Occipital lobe (tissue), 2 donors: ENCODE measurements around the gene RAP1GAP. TPM values are rescaled to one million over a fixed set of nuclear protein-coding genes. Genes with fewer than 3 reads are reported as not detected.

Source experiments
- DNase-seq: peaks from one replicate; lab custom pipeline; 2025; lab: John Stamatoyannopoulos, UW
- total RNA-seq: library from RNA; depleted of rRNA; stranded (reverse); fragments of >200 nt; gene quantifications from one replicate; pipeline ENCODE4 v1.2.3, GENCODE V29; 2014

The RAP1GAP gene
- total RNA-seq, 1 donor from 2014 or later: 26.4 TPM

- DNase-seq: no peak
Measured at GRCh38 chr1:21662426-21663247, 6.5 kb downstream of the RAP1GAP start.

GRCh38 chr1:21661886-21662285 lies 7.3 kb downstream of the RAP1GAP start:
- no peak for DNase-seq

DNA sequence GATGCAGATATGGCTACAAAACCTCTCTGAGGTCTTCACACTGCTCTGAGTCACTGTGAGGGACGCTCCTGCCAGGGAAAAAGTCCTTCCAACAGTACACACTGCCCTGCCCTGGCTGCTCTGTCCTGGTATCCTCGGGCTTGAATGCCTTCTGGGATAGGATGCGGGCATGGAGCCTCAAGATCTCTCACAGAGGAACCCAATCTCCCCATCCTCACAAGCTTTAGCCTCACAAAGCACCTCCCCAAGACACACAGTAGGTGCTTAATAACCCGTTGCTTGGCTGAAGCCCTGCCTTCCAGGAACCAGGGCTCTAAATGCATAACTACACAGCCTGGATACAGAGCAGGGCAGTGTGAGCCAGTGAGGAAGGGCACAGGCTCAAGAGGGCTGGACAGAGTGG lies 9.2 kb downstream of the RAP1GAP start:
- no peak for DNase-seq

GRCh38 chr1:21659099-21659923 lies 9.8 kb downstream of the RAP1GAP start:
- DNase-seq: peak; percentile 52

DNA sequence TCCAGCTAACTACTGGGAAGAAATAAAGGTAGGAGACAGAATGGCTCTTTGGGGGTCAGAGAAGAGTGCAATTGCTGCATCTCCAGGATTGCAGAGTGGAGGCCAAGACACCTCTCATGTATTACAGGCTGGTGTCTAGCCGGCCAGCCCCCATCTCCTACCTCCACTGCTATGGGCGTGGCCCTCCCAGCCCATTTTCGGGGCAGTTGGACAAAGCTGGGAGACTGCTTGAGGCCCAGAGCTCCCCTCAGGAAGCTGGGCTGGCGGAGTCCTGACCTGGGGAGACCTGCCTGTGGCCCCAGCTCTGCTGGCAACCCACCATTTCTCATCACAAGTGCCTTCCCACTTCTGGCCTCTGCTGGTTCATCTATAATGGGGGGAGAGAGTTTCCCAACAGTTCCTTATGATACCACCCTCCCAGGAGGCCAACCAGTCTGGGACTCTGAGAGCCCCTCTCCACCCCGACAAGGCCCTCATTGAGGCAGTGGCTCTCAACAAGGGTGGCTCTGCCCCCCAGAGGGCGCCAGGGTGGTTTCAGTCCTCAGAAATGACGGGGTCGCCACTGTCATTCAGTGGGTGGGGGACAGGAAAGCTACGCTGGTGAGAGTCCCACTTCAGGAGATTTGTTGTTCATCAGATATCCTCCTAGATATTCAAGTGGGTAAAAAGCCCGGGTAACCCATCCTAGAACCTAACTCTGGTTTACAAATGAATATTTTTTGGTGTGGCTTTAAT lies 11.5 kb downstream of the RAP1GAP start:
- no peak for DNase-seq

DNA sequence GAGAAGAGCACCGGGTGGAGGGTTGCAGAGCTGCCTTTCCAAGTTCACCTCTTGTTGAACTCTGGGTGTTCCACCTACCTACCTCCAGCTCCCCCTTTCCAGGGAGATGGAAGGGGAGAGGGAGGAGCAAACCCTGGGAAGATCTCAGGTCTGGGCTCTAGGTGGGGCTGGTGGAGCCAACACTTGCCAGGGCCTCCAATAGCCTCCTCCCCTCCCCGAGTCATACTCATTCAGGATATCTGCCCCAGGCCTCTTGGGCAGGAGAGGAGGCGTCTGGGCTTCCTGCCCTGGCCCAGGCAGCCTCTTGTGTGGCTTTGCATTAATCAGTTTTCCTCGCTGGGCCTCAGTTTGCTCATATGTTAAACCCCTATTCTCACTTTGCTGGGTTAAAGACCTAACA lies 13.4 kb downstream of the RAP1GAP start:
- no peak for DNase-seq

DNA sequence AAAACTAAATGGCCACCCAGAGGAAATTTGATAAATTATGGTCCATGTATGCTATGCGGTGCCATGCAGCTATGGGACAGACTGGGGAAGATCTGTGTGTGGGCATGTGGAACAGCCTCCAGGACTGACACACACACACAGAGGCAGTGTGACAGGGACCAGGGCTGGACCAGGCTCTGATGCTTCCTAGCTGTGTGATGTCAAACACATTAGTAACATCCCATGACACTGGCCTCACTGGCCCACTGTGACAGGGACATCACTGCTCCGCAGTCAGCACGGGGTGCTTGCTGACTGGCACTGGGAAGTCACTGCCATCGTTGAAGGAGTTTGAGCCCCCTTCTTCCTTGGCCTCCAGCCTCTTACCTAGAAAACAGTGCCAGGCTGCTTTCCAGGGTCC lies 13.9 kb downstream of the RAP1GAP start:
- DNase-seq: no peak

GRCh38 chr1:21654209-21654608 lies 14.9 kb downstream of the RAP1GAP start:
- DNase-seq: no peak

GRCh38 chr1:21653744-21654100 lies 15.4 kb downstream of the RAP1GAP start:
- DNase-seq: peak; percentile 80

GRCh38 chr1:21652937-21653743 lies 16.0 kb downstream of the RAP1GAP start:
- no peak for DNase-seq

- no peak for DNase-seq
Measured at GRCh38 chr1:21652101-21652936, 16.8 kb downstream of the RAP1GAP start.

- DNase-seq: peak; percentile 67
Measured at GRCh38 chr1:21651214-21652042, 17.7 kb downstream of the RAP1GAP start.

DNA sequence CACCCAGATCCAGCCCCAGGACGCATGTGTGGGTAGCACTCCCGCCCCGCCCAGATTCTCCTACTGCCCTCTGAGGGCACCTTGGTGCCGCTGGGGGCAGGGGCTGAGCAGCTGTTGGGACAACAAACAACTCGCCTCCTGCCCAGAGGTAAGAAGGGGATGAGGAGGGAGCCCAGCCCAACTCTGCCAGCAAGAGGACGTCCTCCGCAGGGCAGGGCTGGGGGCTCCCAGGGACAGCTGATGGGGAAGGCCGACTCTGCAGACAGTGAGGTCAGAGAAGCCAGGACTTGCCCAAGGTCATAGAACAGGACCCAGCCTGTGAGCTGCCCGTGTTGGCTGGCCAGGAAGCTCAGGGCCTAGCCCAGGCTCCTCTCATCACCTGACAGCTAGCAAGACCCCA lies 18.8 kb downstream of the RAP1GAP start:
- no peak for DNase-seq

GRCh38 chr1:21649315-21649714 lies 19.8 kb downstream of the RAP1GAP start:
- no peak for DNase-seq

- DNase-seq: no peak
Measured at GRCh38 chr1:21648791-21649190, 20.4 kb downstream of the RAP1GAP start.

DNA sequence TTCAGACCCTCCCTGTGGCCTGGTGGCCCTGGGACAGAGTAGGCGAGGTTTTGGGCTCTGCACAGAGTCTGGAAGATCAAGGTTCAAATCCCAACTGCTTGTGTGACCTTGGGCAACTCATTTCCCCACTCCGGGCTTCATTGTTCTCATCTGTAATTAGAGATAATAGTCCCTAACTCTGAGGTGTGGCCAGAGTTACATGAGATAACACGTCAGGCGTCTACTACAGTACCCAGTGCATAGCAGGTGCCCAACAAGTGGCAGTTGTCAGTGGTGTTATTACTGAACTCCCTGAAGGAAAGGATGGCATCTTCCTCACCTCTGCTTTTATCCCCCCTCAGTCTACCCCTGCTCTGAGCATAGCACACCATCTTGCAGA lies 20.8 kb downstream of the RAP1GAP start:
- DNase-seq: no peak

DNA sequence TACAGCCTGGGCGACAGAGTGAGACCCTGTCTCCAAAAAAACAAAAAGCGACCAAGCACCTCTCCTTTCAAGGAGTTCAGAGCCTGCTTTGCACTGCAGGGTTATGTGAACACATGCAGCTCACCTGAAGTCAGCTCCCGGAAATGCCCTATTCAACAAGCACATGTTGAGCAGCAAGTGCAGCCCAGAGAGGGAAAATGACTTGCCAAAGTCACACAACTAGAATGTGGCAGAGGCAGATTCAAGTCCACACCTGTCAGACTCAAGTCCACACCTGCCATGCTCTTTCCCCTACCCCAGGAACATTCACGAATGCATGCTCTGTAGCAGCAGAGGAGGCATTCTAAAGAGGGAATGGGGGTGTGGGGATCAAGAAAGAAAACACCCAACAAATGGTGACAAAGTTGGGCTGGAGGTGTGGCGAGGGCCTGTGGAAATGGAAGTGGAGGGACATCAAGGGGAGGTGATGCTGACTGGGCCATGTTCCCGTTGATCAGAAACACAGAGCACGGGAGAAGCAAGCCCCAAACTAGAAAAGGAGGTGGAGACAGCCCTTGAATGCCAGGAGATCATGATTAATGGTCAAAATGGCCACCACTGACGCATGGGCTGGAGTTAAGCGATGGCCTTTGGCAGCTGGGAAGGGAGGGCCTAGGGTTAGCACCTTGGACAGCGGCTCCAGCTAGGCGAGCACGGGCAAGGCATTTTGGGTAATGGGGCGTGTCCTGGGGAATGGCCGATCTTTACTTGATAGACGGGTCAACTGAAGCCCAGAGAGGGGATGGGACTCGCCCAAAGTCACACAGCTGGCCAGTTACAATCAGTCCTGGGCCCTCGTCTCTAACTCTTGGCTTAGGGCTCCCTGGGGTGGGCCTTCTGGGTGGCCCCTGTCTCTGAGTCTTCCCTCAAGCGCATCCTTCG lies 21.5 kb downstream of the RAP1GAP start:
- no peak for DNase-seq

DNA sequence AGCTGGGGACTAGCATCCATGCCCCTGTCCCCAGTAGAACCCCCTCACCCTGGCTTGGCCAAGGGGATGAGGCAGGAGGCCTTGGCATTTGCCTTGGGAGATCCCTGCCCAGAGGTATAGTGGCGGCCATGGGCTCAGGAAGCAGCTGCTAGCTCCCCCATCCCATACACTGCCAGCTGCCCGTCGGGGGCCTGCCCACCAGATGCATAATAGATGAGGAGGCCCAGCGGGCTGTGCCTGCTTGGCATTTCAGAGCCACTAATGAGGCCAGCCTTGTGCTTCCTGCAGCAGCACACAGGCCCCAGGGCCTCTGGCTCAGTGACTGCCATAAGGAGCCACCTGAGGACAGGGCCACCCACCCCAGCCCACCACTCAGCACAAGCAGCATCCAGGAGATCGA lies 23.6 kb downstream of the RAP1GAP start:
- no peak for DNase-seq
